ENCODE measurements around the gene RTKN2.

The RTKN2 gene

DNA sequence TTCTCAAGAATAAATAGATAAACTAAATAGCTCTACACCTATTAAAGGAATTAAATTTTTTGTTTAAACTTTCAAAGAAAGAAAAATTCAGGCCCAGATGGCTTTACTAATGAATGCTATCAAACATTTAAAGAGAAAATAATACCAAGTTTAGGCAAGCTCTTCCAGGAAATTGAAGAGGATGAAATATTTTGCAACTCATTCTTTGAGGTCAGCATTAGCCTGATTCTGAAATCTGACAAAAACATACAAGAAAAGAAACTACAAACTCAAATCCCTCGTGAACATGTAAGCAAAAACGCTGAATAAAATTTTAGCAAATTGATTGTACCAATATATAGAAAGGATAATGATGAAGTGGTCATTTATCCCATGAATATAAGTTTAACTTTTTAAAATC, 93.4 kb downstream of the RTKN2 start:
- no peak for DNase-seq (ENCODE audit: low read depth in 2 of 2)

DNA sequence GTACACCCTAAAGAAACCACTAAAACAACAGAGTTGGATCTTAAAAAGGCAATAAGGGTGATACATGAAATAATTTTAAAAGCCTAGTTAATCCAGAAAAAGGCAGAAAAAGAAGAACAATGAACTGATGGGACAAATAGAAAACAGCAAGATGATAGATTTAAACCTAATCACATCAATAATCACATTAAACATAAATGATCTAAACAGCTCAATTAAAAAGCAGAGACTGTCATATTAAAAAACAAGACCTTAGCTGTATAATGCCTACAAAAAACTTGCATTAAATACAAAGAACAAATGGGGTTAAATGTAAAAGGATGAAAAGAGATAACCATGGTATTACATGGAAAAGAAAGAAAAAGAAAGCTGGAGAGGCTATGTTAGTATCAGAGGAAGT, 96.2 kb downstream of the RTKN2 start:
- DNase-seq (ENCODE audit: low read depth in 2 of 2): no peak

DNA sequence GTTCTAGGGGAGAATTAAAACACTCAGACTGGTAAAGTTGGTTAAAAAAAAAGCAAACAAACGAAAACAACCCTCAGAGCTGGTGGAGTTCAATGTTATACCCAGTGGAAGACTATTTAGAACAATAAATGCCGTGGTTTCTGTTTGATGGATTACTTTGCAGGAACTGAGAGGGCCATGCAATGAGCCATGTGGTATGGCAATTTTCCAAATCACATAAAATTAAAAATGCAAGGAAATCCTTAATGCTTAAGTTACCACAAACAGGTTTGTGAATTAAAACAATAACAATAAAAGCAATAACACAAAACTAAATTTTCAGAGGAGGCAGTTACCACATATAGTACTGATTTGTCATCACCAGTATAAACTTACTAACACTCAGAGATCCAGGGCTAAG, 96.9 kb downstream of the RTKN2 start:
- DNase-seq (ENCODE audit: low read depth in 2 of 2): no peak

DNA sequence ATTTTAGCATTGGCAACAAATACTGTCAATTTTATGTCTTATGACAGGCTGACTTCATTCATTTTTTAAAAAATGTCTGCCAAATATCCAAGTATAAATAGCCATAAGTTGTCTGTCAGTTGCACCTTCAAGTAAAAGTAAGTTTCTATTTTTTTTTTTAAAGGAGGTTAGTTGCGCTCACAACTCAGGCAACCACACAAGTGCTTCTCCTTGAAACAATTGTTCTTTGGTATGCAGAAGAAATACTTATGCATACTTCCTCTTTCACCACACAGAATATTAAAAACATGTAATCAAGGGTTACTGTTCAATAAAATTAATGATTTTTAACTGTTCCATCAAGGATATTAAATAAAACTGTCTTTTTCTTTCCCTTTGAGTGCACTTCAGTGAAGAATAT, 97.9 kb downstream of the RTKN2 start:
- DNase-seq (ENCODE audit: low read depth in 2 of 2): no peak

DNA sequence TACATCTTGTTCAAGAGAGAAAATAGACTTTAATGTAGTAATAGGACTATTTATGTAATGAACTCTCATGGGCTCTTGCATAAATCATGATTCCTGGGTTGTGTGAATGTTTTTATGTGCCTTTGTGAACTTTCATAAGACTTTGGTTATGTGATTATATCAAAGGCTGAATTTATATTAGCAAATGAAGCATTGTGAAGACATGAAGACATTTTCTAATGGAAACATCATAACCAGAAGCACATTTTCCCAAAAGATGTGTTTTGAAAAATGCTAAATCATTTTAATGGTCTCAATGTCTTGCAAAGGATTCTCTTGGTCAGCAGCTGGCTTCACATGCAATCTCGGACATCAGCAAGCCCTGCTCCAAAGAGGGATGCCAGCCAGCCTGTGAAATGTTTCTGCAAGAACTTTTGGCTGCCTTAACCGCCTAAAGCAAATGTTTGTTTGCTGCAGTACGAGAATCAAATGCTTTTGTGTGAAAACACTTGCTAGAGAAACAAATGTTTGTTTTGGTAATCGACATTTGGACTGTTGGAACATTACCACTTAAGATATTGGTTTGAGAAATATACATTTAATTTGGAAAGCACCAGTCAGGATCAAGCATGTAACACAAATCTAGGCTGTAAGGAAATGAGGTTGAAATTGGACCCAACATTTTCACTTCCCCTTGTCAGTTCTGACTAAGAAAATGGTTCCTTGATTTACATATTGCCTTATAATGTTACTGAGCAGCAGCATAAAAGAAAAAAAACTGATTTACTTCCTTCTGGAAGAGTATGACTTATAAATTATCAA, 102.1 kb downstream of the RTKN2 start:
- no peak for DNase-seq (ENCODE audit: low read depth in 2 of 2)

DNA sequence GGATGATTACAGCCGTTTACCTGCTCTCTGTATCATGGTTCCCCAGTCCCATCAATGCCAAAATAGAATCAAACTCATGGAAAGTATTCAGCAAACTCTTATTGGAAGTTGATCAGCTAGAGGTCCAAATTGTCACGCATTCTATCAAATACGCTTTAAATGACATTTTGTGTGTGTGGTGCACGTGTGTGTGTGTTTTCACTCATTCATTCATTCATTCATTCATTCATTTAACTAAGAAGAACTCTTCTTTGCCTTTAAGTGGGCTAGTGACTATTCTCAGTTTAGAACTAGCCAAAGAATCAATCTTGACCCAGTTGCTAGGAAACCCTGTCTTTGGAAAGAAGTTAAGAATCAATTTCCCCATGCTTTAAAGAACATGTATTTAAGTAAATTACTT, 102.8 kb downstream of the RTKN2 start:
- no peak for DNase-seq (ENCODE audit: low read depth in 2 of 2)

DNA sequence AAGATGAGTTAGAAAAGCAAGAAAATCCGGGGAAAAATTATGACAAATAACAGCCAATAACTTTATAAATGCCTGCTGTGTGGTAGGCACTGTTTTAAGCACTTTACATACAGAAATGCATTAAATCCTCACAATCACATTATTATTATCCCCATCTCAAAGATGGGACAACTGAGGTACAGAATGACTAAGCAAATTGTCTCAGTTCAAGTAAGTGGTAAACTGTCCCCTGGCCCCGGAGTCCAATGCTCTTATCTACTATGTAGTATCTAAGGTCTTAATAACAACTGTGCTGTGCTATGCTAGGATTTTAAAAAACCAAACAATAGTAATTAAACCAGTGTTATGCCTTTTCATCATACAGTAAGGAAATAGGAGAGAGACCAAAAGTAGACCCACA, 105.6 kb downstream of the RTKN2 start:
- DNase-seq (ENCODE audit: low read depth in 2 of 2): no peak

DNA sequence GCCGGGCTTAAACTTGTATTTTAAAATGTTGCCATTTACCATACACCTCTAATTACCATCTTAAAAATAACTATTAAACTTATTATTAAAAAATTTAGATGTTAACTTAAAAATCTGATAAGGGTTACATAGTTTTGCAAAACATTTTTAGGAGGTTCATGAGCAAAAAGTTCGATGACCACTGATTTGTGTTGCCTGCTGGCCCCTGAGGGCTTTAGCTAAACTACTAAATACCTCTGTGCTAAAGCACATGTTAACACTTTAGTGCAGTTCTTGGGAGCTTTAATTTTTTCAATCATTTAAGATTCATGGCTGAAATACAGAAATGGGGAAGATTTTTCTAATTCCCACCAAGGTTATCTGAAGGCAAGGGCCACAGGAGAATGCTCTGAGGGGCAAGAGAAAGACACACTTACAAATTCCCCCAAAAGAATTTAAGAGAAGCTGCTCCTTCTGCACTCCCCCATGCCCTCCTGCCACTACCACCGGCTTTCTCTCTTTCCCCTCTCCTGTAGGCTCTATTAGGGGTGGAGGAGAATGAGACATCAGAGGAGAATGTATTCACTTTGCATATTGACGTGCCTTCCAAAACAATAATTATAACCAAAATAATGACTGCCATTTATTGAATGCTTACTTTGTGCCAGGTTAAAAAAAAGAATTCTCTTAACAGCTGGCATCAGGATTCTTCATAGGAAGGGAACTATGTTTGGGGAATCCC, 106.2 kb downstream of the RTKN2 start:
- no peak for DNase-seq (ENCODE audit: low read depth in 2 of 2)

DNA sequence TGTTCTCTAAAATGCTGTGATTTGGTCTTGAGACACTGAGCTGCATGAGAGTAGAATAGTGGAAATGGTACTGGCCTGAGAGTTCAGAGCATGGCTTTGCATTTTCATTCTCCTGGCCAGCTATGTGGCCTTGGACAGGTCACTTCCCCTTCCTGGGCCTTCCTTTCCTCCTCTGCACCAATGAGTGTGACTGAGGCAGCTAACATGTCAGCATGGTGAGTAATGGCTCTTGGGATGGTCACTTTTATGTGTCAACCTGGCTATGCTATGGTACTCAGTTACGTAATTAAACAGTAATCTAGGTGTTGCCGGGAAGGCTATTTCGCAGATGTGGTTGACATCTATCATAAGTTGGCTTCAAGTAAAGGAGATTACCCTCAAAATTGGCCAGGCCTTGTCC, 109.3 kb downstream of the RTKN2 start:
- DNase-seq (ENCODE audit: low read depth in 2 of 2): no peak

DNA sequence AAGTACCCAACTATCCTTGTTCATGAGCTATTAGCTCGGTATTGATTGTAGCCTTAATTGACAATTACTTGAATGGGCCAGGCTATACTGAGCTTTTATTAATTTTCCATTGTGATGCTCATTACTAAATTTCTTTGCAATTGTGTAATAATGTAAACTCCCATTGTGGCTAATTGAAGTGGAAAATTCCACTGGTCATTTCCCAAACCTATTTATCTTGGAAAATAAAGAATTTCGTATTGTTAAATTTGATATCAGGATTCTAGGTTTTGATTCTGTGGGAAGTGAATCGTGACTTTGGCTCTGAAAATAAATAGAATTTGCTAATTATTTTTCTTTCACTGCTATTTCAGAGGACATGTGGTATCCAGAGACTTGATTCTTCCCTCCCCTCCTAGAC, 111.0 kb downstream of the RTKN2 start:
- no peak for DNase-seq (ENCODE audit: low read depth in 2 of 2)

DNA sequence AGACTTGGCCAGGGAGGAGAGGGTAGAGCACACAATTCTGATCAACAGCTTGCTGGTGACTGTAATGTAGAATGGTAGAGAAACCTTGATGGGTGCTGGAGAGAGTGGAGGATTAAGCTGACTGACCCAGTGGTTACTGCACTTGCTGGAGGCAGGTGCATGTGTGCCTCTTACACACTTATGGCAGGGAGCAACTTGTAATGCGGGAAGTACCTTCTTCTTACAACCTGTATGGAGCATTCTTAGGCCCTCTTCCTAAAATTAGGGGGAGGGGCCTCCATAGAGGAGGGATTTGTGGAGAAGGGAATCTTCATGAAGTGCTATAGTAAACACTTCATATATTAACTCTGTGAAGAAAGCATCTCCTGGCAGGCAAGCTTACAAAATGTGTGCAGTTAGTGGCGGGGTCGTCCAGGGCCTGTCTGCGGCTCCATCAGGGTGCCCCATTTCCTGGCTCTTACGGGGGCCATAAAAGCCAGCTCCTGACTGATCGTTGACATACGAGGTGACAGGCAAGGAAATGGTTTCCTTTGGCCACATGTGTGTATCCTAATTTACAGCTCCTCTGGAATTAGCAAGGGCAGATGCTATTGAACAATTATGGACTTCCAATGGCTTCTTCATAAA, 113.5 kb downstream of the RTKN2 start:
- DNase-seq (ENCODE audit: low read depth in 2 of 2): no peak

DNA sequence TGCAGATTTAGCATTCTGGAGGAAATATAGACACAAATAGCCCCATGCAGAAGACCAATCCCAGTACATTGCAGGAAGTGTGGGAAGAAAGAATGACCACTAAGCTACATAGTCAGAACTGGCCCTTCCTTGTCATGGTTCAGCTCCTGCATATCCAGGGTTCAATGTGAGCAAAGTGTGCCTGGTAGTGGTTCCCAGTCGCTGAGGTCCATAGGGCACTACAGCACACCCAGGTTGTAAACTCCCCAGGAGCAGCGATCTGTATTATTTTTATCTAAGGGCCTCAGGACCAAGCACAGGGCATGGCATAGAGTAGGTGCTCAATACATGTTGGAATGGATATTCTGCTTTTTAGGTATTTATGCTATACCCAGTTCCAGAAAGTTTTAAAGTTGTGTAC, 114.4 kb downstream of the RTKN2 start:
- DNase-seq (ENCODE audit: low read depth in 2 of 2): no peak

DNA sequence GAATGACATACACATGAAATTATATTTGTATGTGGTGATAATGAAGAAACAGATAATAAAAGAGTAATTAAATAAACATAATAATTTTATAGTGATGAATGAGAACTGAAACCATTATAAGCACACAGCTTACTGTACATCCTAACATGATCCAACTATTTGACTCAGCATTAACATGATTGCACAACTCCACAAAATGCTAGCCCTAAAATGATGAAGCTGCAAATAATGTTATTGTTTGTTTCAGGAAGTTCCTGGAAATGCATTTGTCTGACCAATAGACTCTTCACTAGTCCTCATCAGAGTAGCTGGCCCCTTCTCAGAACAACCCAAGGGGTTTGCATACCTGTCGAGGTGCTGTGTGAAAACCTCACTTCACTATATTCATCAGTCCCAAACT, 115.5 kb downstream of the RTKN2 start:
- DNase-seq (ENCODE audit: low read depth in 2 of 2): no peak

DNA sequence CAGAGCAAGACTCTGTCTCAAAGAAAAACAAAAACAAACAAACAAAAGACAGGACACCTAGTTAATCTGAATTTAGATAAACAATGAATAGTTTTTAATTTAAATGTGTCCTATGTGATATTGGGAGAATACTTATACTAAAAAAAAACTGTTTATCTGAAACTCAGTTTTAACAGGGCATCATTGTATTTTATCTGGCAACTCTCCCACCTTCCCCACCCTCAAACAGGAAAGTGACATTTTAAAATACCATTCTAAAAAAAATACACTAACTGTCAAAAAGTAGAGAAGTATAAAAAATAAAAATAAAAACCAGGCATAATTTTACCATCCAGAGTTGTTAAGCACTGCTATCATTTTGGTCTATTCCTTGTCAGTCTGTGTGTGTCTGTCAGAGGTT, 119.0 kb downstream of the RTKN2 start:
- no peak for DNase-seq (ENCODE audit: low read depth in 2 of 2)

DNA sequence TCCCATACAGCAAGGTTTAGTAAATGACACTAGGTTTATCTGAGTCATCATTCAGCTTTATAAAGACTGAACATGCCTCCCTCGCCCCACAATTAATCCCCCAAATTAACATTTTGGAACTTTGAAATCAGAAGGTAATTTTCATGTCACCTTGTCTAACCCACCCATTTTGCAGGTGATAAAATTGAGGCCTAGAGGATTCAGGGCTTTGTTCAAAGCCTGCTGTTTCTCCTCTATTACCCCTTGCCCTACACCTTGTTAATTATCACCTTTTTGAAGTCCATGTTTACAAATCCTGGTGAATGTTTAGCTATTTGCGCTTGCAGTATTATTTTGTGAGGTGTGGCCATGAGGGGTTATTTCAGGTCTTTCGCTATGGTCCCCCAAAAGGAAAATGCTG, 120.5 kb downstream of the RTKN2 start:
- DNase-seq (ENCODE audit: low read depth in 2 of 2): no peak

DNA sequence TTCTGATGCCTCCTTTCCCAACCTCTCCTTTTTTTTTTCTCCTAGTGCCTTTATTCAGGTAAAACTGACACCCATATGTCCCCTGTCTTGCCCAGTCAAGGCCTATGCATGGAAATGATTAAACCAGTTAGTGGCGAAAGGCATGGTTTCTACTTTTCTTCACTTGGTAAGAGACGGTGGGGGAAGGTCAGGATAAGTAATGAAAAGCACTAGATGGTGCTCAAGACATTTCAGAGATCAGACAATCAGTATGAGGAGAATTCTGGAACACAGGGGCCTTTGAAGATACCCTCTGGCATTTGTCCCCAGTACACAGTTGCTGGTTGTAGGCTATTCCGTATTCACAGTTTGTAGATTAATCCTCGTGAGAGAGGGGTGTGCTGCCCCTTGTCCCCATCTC, 121.2 kb downstream of the RTKN2 start:
- no peak for DNase-seq (ENCODE audit: low read depth in 2 of 2)

DNA sequence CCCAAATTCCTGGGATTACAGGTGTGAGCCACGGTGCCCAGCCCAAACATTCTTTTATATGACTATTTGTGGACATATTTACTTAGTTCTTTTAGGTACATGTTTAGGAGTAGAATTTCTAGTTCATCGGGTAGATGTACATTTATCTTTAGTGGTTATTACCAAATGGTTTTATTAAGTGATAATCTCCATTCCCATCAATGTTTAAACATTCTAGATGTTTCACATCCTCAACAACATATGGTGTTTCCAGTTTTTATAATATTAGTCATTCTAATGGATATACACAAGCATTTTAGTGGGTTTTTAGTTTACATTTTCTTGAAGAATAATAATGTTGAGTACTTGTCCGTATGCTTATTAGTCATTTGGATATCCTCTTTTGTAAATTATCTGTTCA, 131.7 kb downstream of the RTKN2 start:
- no peak for DNase-seq (ENCODE audit: low read depth in 2 of 2)

DNA sequence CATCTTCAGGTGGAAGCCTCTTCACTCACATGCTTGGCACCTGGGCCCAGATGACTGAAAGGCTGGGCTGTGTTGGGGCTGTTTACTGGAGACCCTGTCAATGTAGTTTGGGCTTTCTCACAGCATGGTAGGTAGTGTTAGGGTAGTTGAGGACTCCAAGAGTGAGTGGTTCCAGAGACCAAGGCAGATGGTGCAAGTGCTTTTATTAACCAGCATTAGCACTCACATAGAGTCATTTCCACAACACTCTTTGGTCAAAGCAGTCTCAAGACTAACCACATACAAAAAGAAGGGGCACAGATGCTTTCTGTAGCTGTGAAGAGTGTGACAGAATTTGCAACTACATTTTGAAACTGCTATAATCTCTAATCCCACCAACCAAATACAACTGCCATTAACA, 135.0 kb downstream of the RTKN2 start:
- no peak for DNase-seq (ENCODE audit: low read depth in 2 of 2)
